Iris pigment epithelial cell (primary cell): ENCODE data around the gene GNB1.
A peak's percentile ranks its signal among the peaks of the same experiment; 100 is the strongest.
"Not testable (repeated sequence)": the region's sequence is repeated elsewhere in the genome, so short reads cannot be mapped to it uniquely, and the experiment has no call there.

Experiments used
- DNase-seq: peaks from one replicate; pipeline ENCODE4 v3.0.0-alpha.2; 2011; ENCODE audit warnings: low read depth

The GNB1 gene

GRCh38 chr1:1760715-1761114 lies 130.2 kb downstream of the GNB1 start:
- DNase-seq, result no peak

DNA sequence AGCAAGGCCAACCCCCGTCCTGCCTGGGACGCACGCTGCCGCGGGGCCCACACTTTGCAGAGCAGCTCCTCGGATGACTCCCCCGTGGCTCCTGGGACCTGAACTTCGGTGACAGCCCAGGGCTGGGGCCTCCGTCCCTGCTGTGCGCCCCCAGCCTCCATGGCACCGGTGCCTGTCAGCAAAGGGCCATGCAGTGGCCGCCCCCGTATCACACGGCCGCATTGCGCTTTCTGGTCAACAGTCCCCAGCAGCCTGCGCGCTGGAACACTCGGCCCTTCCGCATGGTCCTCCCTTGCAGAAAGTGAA lies 130.6 kb downstream of the GNB1 start:
- no peak for DNase-seq

GRCh38 chr1:1759456-1760344 lies 131.2 kb downstream of the GNB1 start:
- DNase-seq, result no peak

- peak; percentile 7 for DNase-seq
These were observed 132.0 kb downstream of the GNB1 start for GRCh38 chr1:1758692-1759455.

DNA sequence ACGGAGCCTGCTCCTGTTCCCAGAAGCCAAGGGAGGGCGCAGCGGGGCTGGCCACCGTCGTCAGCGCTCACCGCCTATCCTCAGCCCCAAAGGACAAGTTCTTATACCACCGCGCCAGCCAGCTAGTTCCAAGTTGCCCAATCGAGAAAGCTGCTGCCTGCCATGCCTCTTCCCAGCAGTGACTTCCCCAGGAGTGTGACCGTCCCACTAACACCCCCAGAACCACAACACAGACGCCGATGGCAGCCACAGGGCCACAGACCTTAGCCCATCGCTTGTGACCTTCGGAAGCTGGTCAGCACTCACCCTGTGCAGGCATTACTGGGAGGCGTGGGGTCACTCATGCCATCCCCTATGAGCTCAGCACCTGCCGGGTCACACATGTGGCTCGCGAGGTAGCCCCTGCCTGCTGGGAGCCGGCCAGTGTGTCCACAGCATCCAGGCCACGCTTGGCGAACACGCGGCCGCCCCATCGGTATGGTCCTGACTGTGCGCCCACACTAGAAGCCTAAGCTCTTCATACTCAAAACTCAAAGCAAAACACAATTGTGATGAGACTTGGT lies 132.7 kb downstream of the GNB1 start:
- DNase-seq, result no peak

- DNase-seq, result no peak
These were observed 133.3 kb downstream of the GNB1 start for GRCh38 chr1:1757422-1758058.

GRCh38 chr1:1756661-1757421 lies 134.0 kb downstream of the GNB1 start:
- DNase-seq, result no peak

- no peak for DNase-seq
These were observed 135.0 kb downstream of the GNB1 start for GRCh38 chr1:1755852-1756251.

GRCh38 chr1:1755426-1755825 lies 135.5 kb downstream of the GNB1 start:
- no peak for DNase-seq

GRCh38 chr1:1754051-1754815 lies 136.7 kb downstream of the GNB1 start:
- no peak for DNase-seq

DNA sequence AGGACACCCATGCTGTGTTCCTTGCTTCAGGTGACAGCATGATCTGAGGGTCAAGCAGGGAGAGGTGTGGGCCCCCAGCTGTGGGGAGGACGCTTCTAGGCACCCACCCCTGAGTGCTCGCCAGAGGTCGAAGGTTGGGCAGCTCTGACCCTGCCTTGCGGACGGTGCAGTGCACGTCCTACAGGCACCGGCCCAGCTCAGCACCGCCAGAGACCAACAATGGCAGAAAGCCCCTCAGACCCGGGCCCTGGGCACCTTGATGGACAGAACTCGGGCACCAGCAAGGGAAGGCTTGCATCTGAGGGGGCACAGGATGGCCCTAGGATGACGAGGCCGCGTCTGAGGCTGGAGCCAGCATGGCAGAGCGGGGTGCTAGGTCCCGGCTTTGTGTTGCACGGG lies 137.3 kb downstream of the GNB1 start:
- no peak for DNase-seq

- no peak for DNase-seq
These were observed 138.0 kb downstream of the GNB1 start for GRCh38 chr1:1752636-1753606.

DNA sequence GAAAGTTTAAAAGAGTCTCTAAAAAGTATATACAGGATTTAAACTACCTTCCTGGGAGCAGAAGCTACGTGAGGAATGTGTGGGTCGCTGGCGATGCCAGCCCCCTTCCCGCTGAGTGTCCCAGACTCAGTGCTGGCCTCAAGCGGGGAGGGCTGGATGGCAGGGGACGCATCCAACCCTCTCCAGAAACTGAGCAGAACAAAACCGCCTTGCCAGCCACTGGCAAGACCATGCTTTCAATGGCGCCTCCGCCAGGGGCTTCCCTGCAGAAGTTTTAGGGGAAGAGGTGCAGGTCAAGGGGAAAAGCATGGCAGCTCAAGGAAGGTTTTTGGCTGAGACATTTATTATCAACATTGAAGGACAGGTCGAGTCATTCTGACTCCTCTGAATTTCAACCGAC lies 138.7 kb downstream of the GNB1 start:
- no peak for DNase-seq

- DNase-seq, result not testable (repeated sequence)
These were observed 140.9 kb downstream of the GNB1 start for GRCh38 chr1:1749941-1750340.

DNA sequence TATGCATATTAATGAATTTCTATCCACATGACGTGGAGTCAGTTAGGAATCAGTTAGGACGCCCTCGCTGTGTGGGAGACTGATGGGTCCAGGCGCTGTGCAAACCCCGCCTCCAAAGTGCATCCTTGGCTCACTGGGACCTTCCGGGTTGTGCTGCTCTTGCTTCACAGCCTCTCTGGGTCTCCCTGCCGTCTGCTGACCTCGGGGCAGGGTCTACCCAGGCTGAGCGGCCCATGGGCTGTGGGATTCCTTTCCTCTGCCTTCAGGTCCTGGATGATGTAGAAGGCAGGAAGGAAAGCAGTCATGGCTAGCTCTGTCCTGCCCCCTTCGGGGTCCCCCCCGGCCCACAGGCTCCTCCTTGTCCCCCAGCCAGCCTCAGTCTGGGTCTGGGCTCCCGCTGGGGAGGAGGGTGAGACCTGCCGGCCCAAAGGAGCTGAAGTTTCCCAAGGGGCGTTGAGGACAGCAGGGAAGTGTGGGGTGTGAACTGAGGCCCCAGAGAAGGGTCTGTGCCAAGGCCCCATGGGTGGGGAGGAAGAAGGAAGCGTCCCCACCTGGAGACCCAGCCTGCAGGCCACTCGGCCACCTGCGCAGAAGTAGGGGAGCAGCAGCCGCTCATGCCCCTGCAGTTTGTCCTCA lies 142.1 kb downstream of the GNB1 start:
- DNase-seq, result no peak

- DNase-seq, result not testable (repeated sequence)
These were observed 144.3 kb downstream of the GNB1 start for GRCh38 chr1:1746566-1746909.

GRCh38 chr1:1745651-1746565 lies 145.0 kb downstream of the GNB1 start:
- DNase-seq, result peak; percentile 78

GRCh38 chr1:1742529-1742928 lies 148.4 kb downstream of the GNB1 start:
- not testable (repeated sequence) for DNase-seq
